Activated CD8-positive, alpha-beta memory T cell treated with anti-CD3 and anti-CD28 coated beads, Interleukin-2, amount 50 U/mL, for 4 hours (primary cell): ENCODE measurements around the gene ZBTB8OS.

Source experiments
- DNase-seq: peaks from one replicate; pipeline ENCODE4 v3.0.0-alpha.2; 2020

Gene ZBTB8OS

GRCh38 chr1:32606565-32607371, 43.6 kb downstream of the ZBTB8OS start:
- no peak for DNase-seq

- no peak for DNase-seq
Measured at GRCh38 chr1:32605711-32606424, 44.5 kb downstream of the ZBTB8OS start.

GRCh38 chr1:32600034-32600433, 50.3 kb downstream of the ZBTB8OS start:
- no peak for DNase-seq

- no peak for DNase-seq
Measured at GRCh38 chr1:32592943-32593342, 57.4 kb downstream of the ZBTB8OS start.

DNA sequence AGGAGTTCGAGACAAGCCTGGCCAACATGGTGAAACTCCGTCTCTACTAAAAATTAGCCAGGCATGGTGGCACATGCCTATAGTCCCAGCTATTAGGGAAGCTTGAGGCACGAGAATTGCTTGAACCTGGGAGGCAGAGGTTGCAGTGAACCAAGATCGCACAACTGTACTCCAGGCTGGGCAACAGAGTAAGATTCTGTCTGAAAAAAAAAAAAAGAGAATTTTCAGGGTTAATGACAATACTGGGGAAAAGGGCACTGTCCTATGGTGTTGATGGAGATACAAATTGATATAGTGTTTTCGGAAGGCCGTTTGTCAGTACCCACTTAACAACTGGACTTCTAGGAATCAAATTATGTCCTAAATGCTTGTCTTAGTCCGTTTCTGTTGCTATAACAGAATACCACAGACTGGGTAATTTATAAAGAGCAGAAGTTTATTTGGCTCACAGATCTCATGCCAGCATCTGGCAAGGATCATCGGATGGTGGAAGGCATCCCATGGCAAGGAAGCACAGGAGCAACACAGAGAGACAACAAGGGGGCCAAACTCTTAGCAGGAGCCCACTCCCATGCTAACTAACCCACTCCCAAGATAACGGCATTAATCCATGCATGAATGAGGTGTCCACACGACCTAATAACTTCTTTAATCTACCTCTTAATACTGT, 69.9 kb downstream of the ZBTB8OS start:
- no peak for DNase-seq
